NCI-H1436 (cell line): Measurements from ENCODE around the gene CFAP157.
A peak's percentile ranks its signal among the peaks of the same experiment; 100 is the strongest.

Experiments used
- DNase-seq: peaks from one replicate; lab custom pipeline; 2025; lab: John Stamatoyannopoulos, UW

CFAP157 gene

GRCh38 chr9:127706836-127707241 lies at the start of gene CFAP157:
CFAP157 (plus strand) TSS chr9:127706988; CDS start chr9:127707032, 44 bp downstream.
- no peak for DNase-seq

GRCh38 chr9:127658428-127658827 lies 48.4 kb upstream of the CFAP157 start:
- no peak for DNase-seq

GRCh38 chr9:127660886-127661741 lies 45.7 kb upstream of the CFAP157 start:
- DNase-seq, result peak; percentile 82

GRCh38 chr9:127662617-127663016 lies 44.2 kb upstream of the CFAP157 start:
- DNase-seq, result no peak

- DNase-seq, result no peak
Measured at GRCh38 chr9:127664324-127664677, 42.5 kb upstream of the CFAP157 start.

GRCh38 chr9:127664678-127665507 lies 41.9 kb upstream of the CFAP157 start:
- DNase-seq, result no peak

- no peak for DNase-seq
Measured at GRCh38 chr9:127667127-127667844, 39.5 kb upstream of the CFAP157 start.

- no peak for DNase-seq
Measured at GRCh38 chr9:127667906-127668305, 38.9 kb upstream of the CFAP157 start.

- DNase-seq, result no peak
Measured at GRCh38 chr9:127673234-127673633, 33.6 kb upstream of the CFAP157 start.

- DNase-seq, result no peak
Measured at GRCh38 chr9:127676638-127677037, 30.1 kb upstream of the CFAP157 start.

- DNase-seq, result no peak
Measured at GRCh38 chr9:127679506-127679905, 27.3 kb upstream of the CFAP157 start.

- no peak for DNase-seq
Measured at GRCh38 chr9:127680226-127680625, 26.6 kb upstream of the CFAP157 start.

- no peak for DNase-seq
Measured at GRCh38 chr9:127680846-127681245, 25.9 kb upstream of the CFAP157 start.

- DNase-seq, result no peak
Measured at GRCh38 chr9:127682351-127683136, 24.2 kb upstream of the CFAP157 start.

- DNase-seq, result no peak
Measured at GRCh38 chr9:127683723-127684122, 23.1 kb upstream of the CFAP157 start.

- no peak for DNase-seq
Measured at GRCh38 chr9:127684576-127684975, 22.2 kb upstream of the CFAP157 start.

- no peak for DNase-seq
Measured at GRCh38 chr9:127686461-127687393, 20.1 kb upstream of the CFAP157 start.

GRCh38 chr9:127689329-127690000 lies 17.3 kb upstream of the CFAP157 start:
- no peak for DNase-seq

- no peak for DNase-seq
Measured at GRCh38 chr9:127690735-127691134, 16.1 kb upstream of the CFAP157 start.

GRCh38 chr9:127692071-127692470 lies 14.7 kb upstream of the CFAP157 start:
- no peak for DNase-seq
